ENCODE results near the gene TSPAN4. TPM values are rescaled to one million over a fixed set of nuclear protein-coding genes. Genes with fewer than 3 reads are reported as not detected.

Gene TSPAN4
- total and polyA plus RNA-seq, 9 of the 15 experiments (the other 6 are each of a cell fraction or from before 2014, with no cell fraction given): 0.07 to 31.0 (median 15.7) TPM

GRCh38 chr11:911031-911889 lies 68.6 kb downstream of the TSPAN4 start (continued):
- 0 out of 2 replicates have a peak, but pooled peaks have one; percentile 10 for TF ChIP-seq ZNF561 (CRISPR knock-in tag; conservative IDR thresholded peaks at IDR 0.05)
- no peak for TF ChIP-seq POLR3G (IDR thresholded peaks at IDR 0.05; ENCODE audit: extremely low read depth, insufficient read length, insufficient replicate concordance)
- no peak; the same call in 1 of the 2 replicates for TF ChIP-seq HMGXB4 (CRISPR knock-in tag; IDR thresholded peaks at IDR 0.05)
- no peak for TF ChIP-seq MAFF (IDR thresholded peaks at IDR 0.05; ENCODE audit: low read length)
- TF ChIP-seq PBX2 (CRISPR knock-in tag; IDR thresholded peaks at IDR 0.05; ENCODE audit: low read depth): no peak
- TF ChIP-seq PBX2 (tag; conservative IDR thresholded peaks at IDR 0.05; ENCODE audit: low read depth): no peak
- no peak for TF ChIP-seq NFE2 (IDR thresholded peaks at IDR 0.05; ENCODE audit: low read depth)
- no peak for TF ChIP-seq SNRNP70 (optimal IDR thresholded peaks at IDR 0.05; ENCODE audit: low read depth, low read length)
- TF ChIP-seq KLF16 (IDR thresholded peaks at IDR 0.05): no peak
- peak in 1 of 2 experiments; percentile 20; a peak in 2 of 4 replicates for TF ChIP-seq MNT (conservative IDR thresholded peaks at IDR 0.05)
- TF ChIP-seq PHF8 (IDR thresholded peaks at IDR 0.05; ENCODE audit: borderline replicate concordance, low read length): peak; percentile 75; the same call in 1 of the 2 replicates
- TF ChIP-seq THRAP3 (IDR thresholded peaks at IDR 0.05; ENCODE audit: borderline replicate concordance): no peak
- no peak for TF ChIP-seq SRSF9 (IDR thresholded peaks at IDR 0.05; ENCODE audit: borderline replicate concordance, low read depth, low read length)
- peak; percentile 81 for TF ChIP-seq GTF2E2 (tag; IDR thresholded peaks at IDR 0.05)
- 0 out of 2 replicates have a peak, but pooled peaks have one; percentile 75 for TF ChIP-seq ZC3H4 (CRISPR knock-in tag; IDR thresholded peaks at IDR 0.05; ENCODE audit: borderline replicate concordance)
- TF ChIP-seq HES1 (IDR thresholded peaks at IDR 0.05; ENCODE audit: low read depth): no peak
- no peak for TF ChIP-seq USF1 (CRISPR knock-in tag; IDR thresholded peaks at IDR 0.05)
- no peak; the same call in none of the 2 replicates for TF ChIP-seq VEZF1 (CRISPR knock-in tag; IDR thresholded peaks at IDR 0.05)

All from K562 (cell line).